DOHH2 (cell line): ENCODE data around the gene SPDYE5.
"Not testable (repeated sequence)": the region's sequence is repeated elsewhere in the genome, so short reads cannot be mapped to it uniquely, and the experiment has no call there.

Experiments
- CTCF ChIP-seq: fragments of 200-600 bp; sonication (generic); IDR thresholded peaks from one replicate; pipeline ENCODE4 v1.5.1; 2014; ENCODE audit warnings: antibody characterized with exemption, mild to moderate bottlenecking, low read depth, low read length; ENCODE audit not compliant: poor library complexity, severe bottlenecking
- EZH2phosphoT487 ChIP-seq: fragments of 200-600 bp; sonication (generic); IDR thresholded peaks from 2 replicates; pipeline ENCODE4 v1.6.1; 2017; ENCODE audit warnings: borderline replicate concordance, mild to moderate bottlenecking, antibody characterized with exemption, low read length, moderate library complexity, mixed read lengths

GRCh38 chr7:75442465-75443111 lies 49.5 kb upstream of the SPDYE5 start:
- TF ChIP-seq CTCF, EZH2phosphoT487: not testable (repeated sequence)
